Subcutaneous abdominal adipose tissue (tissue), 5 donors: ENCODE measurements around the gene CALM3.
"Not testable (repeated sequence)": the region's sequence is repeated elsewhere in the genome, so short reads cannot be mapped to it uniquely, and the experiment has no call there.

Experiments
- H3K27ac ChIP-seq: one replicate; pipeline ENCODE4 v1.7.0; 2013; ENCODE audit warnings: low read depth, mild to moderate bottlenecking, inconsistent platforms, low read length, moderate library complexity
- H3K27me3 ChIP-seq, 5 donors: one replicate each; pipeline ENCODE4 v1.7.0; 2013; ENCODE audit warnings: low read length in 5 of 5, inconsistent platforms in 1 of 5; ENCODE audit not compliant: control insufficient read depth in 5 of 5, insufficient read depth in 4 of 5
- H3K36me3 ChIP-seq, 5 donors: one replicate each; pipeline ENCODE4 v1.7.0; 2013; ENCODE audit warnings: low read length in 5 of 5; ENCODE audit not compliant: control insufficient read depth in 5 of 5, insufficient read depth in 5 of 5
- H3K4me1 ChIP-seq, 5 donors: one replicate each; pipeline ENCODE4 v1.7.0; 2013; ENCODE audit warnings: low read length in 5 of 5, mild to moderate bottlenecking in 3 of 5, moderate library complexity in 1 of 5; ENCODE audit not compliant: control insufficient read depth in 5 of 5, insufficient read depth in 5 of 5
- H3K4me3 ChIP-seq, 5 donors: one replicate each; pipeline ENCODE4 v1.7.0; 2013; ENCODE audit warnings: low read length in 5 of 5, low read depth in 1 of 5
- H3K9ac ChIP-seq, 5 donors: one replicate each; pipeline ENCODE4 v1.7.0; 2013; ENCODE audit warnings: low read length in 5 of 5, mild to moderate bottlenecking in 4 of 5, moderate library complexity in 3 of 5
- H3K9me3 ChIP-seq, 5 donors: one replicate each; pipeline ENCODE4 v1.7.0; 2013; ENCODE audit warnings: low read length in 5 of 5; ENCODE audit not compliant: control insufficient read depth in 5 of 5
- donor health status: healthy.
- donor health status: healthy.
- donor health status: healthy.
- donor health status: healthy.
- donor health status: healthy.

CALM3 gene

DNA sequence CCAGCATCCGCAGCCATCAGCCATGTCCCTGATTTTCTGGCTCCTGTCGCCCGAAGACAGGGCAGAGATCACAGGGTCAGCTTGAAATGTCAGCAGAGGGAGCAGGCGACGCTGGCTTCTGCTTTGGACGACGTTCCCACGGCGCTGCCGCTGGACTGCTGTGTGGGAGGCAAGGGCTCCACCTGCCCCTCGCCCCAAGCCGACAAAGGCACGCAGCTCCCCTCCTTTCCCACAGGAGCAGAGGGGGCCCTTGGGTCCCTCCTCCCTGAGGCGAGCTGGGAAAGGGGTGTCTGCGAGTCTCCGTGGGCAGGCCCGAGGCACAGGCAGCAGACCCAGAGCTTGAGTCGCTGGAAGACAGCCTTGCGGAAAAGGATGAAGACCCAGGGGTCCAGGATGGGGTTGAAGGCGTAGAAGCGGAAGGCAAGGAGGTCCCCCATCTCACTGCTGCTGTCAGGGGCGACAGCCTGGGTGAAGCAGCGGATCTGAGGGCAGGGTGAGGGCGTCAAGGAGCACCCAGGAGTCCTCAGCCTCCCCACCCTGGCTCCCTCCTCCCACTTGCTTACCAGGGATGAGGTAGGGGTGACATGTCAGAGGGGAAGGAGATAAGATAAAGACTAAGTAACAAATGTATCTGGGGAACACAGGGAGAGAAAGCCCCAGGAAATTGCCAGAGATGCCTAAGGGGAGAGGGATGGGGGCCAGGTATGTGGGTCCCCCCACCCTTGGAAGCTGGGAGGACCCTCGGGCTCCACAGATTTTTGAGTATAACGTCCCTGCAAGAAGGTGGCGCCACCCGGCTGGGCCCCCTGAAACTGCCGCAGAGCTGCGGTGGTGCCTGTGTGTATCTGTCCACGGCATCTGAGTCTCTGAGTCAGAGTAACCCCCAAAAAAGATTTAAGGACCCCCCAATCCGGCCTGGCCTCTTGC lies 20.3 kb downstream of the CALM3 start:
- Histone ChIP-seq H3K27ac (no peak overlapping the region), H3K9ac (no peak overlapping the region), H3K4me3 (peak overlapping the region in 2 of 5 donors; percentile 6 to 13), H3K9me3 (no peaks in the 10 kb centered on the region), H3K4me1 (peaks cover 5 to 84% (median 68%) of the 10 kb centered on the region in 5 donors), H3K27me3 (peaks cover 0 to 12% (median 0%) of the 10 kb centered on the region in 5 donors), H3K36me3 (no peaks in the 10 kb centered on the region)

DNA sequence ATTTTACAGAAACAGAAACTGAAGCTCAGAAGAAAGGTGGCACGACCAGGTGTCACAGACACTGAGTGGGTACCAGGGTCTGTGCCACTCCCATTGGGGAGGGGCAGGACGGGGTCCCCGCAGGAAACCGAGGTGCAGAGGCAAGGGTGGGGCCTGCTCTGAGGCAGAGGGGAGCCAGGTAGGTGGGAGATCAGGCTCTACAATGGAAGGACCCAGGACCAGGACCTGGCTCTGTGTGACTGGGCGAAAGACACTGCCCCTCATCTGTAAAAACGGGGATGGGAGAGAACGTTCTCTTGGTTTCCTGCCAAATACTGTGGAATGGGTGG lies 21.0 kb downstream of the CALM3 start:
- H3K9me3 ChIP-seq, result no peaks in the 10 kb centered on the region
- peaks cover 5 to 82% (median 62%) of the 10 kb centered on the region in 5 donors for H3K4me1 ChIP-seq
- no peak overlapping the region for H3K9ac ChIP-seq
- no peak overlapping the region for H3K27ac ChIP-seq
- H3K27me3 ChIP-seq, result peaks cover 0 to 10% (median 0%) of the 10 kb centered on the region in 5 donors
- no peak overlapping the region for H3K4me3 ChIP-seq
- no peaks in the 10 kb centered on the region for H3K36me3 ChIP-seq

DNA sequence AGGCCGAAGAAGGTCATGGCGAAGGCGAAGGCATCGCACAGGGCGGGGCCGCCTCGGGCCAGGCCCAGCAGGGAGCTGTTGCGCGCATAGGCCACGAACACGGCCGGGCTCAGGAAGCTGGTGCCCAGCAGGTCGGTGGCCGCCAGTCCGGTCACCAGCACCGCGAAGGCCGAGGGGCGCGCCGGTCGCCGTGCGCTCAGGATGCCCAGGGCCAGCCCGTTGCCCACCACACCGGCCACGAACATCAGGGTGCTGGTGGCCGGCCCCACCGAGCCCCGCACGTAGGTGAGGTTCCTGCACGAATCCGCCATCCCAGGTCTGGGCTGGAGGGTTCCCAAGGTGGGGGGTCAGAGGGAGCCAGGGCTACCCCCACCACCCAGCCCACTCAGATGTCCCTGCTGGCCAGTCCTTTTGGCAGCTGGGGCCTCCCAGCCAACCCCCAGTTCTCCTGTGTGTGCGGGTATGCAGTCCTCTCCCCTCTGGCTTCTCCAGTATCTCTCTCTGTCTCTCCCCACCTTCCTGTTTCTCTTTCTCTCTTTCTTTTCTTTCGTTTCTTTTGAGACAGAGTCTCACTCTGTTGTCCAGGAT lies 22.9 kb downstream of the CALM3 start:
- H3K27ac ChIP-seq, result no peak overlapping the region

DNA sequence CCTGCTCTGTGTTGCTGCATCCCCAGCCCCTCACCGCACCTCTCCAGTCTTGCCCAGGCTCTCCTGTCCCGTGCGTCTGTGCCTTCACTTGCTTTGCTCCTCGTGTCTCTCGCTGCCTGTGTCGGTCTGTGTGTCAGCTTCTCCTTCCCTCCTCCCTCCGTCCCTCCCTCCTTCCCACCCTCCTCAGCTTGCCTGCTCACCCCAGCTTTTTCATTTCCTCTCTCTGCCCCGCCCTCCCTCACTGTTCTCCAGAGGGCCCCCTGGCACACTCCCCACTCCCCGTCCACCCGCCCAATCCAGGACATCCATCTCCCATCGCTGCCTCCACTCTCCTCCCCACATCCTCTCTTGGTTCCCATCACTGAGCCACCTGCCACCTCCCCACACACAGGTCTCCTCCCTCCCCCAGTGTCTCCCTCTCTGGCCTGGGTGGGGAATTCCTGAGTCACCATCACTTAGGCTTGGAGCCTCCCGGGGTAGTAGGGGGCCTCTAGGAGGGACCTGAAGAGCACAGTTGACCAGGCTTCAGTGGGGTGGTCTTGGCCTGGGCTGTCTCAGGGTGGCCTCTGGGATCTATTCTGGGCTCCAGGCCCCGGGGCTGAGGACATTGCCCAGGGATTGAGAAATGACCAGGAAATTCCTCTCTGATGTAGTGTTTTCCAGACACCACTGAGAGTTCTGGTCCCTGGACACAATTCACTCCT lies 24.0 kb downstream of the CALM3 start, which contains the start of gene PTGIR:
Gene PTGIR (minus strand): TSS at position 132 of the 704 bp plus-strand sequence. CDS start 864 bp downstream, outside the sequence.
- peak within 1 kb of the TSS in 4 of 5 donors; percentile 53 to 63 (median 57) for H3K4me3 ChIP-seq
- no peaks in the 10 kb centered on the region for H3K9me3 ChIP-seq
- peak within 1 kb of the TSS; percentile 83 for H3K27ac ChIP-seq
- peaks cover 5 to 66% (median 48%) of the 10 kb centered on the region in 5 donors for H3K4me1 ChIP-seq
- peaks cover 0 to 9% (median 0%) of the 10 kb centered on the region in 5 donors for H3K27me3 ChIP-seq
- no peaks in the 10 kb centered on the region for H3K36me3 ChIP-seq
- H3K9ac ChIP-seq, result peak within 1 kb of the TSS in 3 of 5 donors; percentile 39 to 56 (median 42)

More for the DNA sequence above, 22.9 kb downstream of the CALM3 start:
- Histone ChIP-seq H3K27me3 (peaks cover 0 to 9% (median 0%) of the 10 kb centered on the region in 5 donors), H3K9ac (no peak overlapping the region), H3K4me1 (peaks cover 5 to 68% (median 53%) of the 10 kb centered on the region in 5 donors), H3K36me3 (no peaks in the 10 kb centered on the region), H3K4me3 (peak overlapping the region in 3 of 5 donors; percentile 30 to 63 (median 54)), H3K9me3 (no peaks in the 10 kb centered on the region)

DNA sequence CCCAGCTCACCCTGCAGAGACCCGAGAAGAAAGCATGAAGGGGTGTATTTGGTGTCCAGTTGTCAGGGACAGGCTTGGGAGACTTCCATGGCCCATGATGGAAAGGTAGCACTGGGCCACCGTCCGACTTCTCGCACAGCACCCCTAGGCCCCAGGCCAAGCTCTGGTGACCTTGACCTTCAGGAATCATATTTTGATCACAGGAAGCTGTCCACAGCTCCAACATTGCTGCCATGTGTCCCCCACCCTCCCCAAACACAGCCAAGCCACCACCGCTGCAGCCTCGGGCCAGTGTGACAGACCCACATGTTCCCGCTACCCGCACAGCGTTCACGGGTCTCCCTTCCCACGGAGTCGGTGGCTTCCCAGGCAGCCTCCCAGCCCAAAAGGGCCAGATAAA lies 24.6 kb downstream of the CALM3 start:
- peak overlapping the region in 2 of 5 donors; percentile 42 to 56 for H3K9ac ChIP-seq
- peaks cover 8 to 63% (median 48%) of the 10 kb centered on the region in 5 donors for H3K4me1 ChIP-seq
- peaks cover 0 to 6% (median 0%) of the 10 kb centered on the region in 5 donors for H3K27me3 ChIP-seq
- no peak overlapping the region for H3K4me3 ChIP-seq
- no peaks in the 10 kb centered on the region for H3K36me3 ChIP-seq
- H3K9me3 ChIP-seq, result no peaks in the 10 kb centered on the region
- peak overlapping the region; percentile 83 for H3K27ac ChIP-seq

DNA sequence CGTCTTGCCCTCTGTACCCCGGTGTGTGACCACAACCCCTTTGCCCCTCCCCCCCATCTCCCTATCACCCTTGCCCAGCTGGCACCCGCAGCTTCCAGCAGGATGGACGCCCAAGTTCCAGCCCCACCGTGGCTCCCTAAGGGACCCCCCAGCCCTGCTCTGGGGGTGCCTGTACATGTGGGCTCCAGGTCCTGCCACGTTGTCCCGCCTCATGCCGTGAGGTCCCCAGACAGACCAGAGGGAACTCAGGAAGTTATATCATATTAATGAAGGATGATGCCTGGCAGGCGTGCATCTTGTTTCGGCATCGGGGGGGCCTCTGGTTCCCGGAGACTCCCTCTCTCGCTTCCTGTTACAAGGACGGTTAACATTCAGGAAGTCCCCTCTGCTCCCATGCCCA lies 25.3 kb downstream of the CALM3 start:
- Histone ChIP-seq H3K36me3 (no peaks in the 10 kb centered on the region), H3K4me1 (peaks cover 13 to 62% (median 49%) of the 10 kb centered on the region in 5 donors), H3K9me3 (no peaks in the 10 kb centered on the region), H3K9ac (no peak overlapping the region), H3K27ac (peak overlapping the region; percentile 83), H3K27me3 (peaks cover 0 to 5% (median 0%) of the 10 kb centered on the region in 5 donors), H3K4me3 (no peak overlapping the region)

DNA sequence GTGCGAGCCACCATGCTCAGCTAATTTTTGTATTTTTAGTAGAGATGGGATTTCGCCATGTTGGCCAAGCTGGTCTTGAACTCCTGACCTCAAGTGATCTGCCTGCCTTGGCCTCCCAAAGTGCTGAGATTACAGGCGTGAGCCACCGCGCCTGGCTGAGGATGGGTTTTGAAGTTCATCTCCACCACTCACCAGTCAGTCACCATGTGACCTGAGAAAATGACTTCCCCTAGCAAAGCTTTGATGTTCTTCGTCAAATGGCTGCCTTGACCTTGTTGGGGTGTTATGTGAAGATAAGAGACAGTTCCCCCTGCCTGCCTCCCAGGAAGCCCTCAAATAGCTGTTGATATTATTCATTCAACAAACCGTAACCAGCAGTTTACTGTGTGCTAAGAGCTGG lies 27.8 kb downstream of the CALM3 start:
- peaks cover 16 to 57% (median 54%) of the 10 kb centered on the region in 5 donors for H3K4me1 ChIP-seq
- H3K9ac ChIP-seq, H3K27ac ChIP-seq, H3K9me3 ChIP-seq, H3K36me3 ChIP-seq, H3K4me3 ChIP-seq: not testable (repeated sequence)
- peaks cover 0 to 15% (median 8%) of the 10 kb centered on the region in 5 donors for H3K27me3 ChIP-seq

DNA sequence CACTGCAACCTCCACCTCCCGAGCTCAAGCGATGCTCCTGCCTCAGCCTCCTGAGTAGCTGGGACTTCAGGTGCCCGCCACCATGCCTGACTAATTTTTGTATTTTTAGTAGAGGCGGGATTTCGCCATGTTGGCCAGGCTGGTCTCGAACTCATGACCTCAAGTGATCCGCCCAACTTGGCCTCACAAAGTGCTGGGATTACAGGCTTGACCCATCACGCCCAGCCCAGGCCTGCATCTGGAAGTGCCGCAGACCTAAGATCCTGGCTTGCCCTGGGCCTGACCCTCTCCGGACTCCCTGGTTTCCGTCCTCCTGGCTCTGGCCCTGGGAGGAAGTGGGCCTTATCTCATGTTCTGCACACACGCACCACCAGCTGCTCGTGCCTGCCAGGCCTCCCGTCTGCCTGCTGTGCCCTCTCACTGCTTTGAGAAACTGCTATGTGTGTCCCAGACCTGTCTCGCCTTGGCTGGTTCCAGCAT lies 28.5 kb downstream of the CALM3 start:
- Histone ChIP-seq H3K9ac (no peak overlapping the region), H3K9me3 (no peaks in the 10 kb centered on the region), H3K27me3 (peaks cover 2 to 17% (median 10%) of the 10 kb centered on the region in 5 donors), H3K36me3 (no peaks in the 10 kb centered on the region), H3K4me1 (peaks cover 16 to 54% (median 52%) of the 10 kb centered on the region in 5 donors), H3K4me3 (no peak overlapping the region), H3K27ac (no peak overlapping the region)

DNA sequence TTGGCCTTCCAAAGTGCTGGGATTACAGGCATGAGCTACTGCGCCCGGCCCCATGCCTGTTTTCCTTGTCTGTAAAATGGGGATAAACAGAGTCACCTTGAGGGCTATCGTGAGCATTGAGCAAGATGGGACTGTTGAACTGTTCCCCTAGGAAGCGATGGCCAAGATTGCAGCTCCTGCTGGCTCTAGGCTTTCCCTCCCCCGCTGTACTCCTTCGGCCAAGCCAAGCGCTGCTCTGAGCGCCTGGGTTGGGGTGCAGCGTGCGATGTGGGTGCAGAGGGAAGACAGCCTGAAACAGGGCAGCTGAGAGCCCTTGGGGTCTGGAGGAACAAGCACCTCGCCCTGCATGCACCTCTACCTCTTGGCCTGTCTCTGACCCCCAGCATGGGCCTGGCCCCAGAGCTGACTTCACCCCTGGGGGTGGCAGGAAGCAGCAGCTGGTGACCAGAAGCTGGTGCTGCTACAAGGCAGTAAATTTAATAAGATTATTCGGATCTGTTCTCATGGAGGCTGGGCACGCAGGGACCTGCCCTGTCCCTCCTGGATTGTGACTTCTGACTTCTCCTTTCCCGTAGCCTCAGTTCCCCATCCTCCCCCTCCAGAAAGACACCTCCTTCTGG lies 29.6 kb downstream of the CALM3 start:
- no peaks in the 10 kb centered on the region for H3K36me3 ChIP-seq
- H3K4me3 ChIP-seq, result no peak overlapping the region
- no peak overlapping the region for H3K27ac ChIP-seq
- H3K4me1 ChIP-seq, result peaks cover 12 to 48% (median 43%) of the 10 kb centered on the region in 5 donors
- H3K27me3 ChIP-seq, result peaks cover 3 to 20% (median 16%) of the 10 kb centered on the region in 5 donors
- H3K9ac ChIP-seq, result no peak overlapping the region
- no peaks in the 10 kb centered on the region for H3K9me3 ChIP-seq
